ENCODE measurements around the gene PPAN.

The PPAN gene, protein sequence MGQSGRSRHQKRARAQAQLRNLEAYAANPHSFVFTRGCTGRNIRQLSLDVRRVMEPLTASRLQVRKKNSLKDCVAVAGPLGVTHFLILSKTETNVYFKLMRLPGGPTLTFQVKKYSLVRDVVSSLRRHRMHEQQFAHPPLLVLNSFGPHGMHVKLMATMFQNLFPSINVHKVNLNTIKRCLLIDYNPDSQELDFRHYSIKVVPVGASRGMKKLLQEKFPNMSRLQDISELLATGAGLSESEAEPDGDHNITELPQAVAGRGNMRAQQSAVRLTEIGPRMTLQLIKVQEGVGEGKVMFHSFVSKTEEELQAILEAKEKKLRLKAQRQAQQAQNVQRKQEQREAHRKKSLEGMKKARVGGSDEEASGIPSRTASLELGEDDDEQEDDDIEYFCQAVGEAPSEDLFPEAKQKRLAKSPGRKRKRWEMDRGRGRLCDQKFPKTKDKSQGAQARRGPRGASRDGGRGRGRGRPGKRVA

DNA sequence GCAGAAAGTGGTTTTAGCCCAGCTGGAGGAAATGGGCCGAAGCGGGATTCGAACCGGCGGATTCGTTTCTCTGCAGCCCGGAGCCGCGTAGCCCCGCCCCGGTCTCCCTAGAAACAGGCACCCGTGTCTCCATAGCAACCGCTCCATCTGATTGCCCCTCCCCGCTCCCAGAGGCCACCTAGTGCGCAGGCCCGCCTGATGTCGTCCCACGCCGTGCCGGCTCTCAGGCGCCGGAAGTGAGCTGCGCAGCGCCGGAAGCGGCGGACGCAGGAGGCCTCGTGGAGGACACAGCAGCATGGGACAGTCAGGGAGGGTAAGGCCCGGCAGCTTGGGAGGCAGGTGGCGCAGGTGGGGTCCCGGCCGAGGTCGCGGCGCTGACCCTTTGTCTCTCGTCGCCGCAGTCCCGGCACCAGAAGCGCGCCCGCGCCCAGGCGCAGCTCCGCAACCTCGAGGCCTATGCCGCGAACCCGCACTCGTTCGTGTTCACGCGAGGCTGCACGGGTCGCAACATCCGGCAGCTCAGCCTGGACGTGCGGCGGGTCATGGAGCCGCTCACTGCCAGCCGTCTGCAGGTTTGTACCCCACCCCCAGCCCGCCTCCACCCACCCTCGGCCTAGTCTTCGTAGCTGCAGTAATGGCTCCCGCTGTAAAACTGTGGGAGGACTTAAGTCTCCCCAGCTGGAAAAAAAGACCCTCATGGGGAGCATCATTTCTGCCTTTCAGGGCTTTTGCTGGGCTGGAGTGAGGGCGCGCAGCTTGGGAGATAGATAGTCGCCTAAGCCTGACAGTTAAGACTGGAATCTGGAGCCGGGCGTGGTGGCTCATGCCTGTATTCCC lies at the start of gene PPAN:
Gene PPAN (plus strand): TSS at position 263 of the 837 bp plus-strand sequence. CDS start 33 bp downstream, at position 296.
- DNase-seq, result peak; percentile 98

DNA sequence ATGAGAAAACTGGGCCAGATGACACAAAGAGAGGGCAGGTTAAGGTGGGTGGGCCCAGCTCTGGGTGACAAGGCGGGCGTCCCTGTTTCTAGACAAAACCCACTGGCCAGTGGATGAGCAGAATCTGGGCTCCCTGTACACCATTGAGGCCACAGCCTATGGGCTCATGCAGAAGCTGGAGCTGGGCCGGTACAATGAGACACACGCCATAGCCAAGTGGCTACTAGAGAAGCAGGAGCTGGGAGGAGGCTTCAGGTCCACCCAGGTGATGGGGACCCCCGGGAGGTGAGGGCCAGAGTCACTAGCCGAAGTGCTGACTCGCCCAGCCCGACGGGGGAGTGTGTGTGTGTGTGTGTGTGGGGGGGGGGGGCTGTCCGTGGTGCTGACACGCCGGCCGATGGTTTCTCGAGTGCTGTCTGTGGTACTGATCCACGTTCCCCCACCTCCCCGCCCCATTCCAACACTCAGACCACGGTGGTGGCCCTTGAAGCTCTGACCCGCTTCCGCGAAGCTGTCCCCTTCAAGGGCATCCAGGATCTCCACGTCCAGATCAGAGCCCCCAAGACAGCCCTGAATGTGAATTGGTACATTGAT lies 44.3 kb upstream of the PPAN start:
- DNase-seq, result no peak

DNA sequence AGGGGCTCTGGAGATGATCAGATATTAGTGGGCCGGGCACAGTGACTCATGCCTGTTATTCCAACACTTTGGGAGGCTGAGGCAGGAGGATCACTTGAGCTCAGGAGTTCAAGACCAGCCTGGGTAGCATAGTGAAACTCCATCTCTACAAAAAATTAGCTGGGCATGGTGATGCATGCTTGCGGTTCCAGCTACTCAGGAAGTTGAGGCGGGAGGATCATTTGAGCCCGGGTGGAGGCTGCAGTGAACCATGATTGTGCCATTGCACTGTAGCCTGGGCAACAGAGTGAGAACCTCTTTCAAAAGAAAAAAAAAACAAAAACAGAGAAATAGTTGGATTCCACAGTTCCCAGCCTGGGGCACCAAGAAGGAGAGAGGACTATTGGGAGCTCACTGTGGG lies 38.0 kb upstream of the PPAN start:
- DNase-seq, result no peak

DNA sequence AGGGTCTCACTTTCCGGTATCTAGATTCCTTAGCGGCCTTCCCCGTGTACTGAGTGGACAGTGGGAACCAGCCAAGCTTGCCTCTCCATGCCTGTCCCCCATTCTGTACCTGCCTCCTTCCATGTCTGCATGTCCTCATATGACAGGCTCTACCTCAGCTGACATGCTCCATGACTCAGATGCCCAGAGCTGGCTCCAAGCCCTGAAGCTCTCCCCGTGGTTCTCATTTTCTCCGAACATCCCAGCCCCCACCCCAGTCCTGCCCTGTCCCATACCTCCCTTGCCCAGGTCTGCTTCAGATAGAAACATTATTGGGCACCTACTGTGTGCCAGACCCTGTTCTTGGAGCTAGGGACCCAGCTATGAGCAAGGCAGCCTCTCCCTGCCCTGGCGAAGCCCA lies 37.1 kb upstream of the PPAN start:
- no peak for DNase-seq

DNA sequence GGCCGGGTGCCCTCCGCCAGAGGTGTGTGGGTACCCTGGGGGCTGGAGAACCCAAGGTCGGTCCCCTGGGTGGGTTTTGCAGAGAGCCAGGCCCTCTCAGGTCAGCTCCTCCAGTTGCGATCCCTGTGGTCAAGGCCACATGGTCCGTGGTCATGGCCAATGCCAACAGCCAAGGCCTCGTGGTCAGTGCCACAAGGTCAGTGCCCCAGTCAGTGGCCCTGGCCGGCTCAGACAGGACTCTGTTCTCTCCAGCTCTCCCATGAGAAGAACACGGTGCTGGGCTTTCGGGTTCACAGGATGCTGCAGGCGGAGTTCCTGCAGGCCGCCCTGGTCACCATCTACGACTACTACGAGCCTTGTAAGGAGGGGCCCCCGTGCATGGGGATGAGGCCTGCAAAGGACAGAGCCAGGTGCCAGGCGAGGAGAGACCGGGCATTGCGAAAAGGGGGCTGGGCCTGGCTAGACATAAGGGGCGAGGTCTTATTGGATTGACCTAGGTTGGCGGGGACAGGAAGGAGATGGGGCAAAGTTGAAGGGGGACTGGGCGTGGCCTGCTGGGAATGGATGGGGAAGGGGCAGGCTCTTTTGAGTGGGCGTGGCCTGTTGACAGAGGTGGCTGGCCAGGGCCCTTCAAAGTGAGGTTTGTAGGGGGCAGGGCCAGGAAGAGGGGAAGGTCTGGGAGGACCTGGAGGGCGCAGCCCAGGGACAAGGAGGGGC lies 35.3 kb upstream of the PPAN start:
- no peak for DNase-seq

DNA sequence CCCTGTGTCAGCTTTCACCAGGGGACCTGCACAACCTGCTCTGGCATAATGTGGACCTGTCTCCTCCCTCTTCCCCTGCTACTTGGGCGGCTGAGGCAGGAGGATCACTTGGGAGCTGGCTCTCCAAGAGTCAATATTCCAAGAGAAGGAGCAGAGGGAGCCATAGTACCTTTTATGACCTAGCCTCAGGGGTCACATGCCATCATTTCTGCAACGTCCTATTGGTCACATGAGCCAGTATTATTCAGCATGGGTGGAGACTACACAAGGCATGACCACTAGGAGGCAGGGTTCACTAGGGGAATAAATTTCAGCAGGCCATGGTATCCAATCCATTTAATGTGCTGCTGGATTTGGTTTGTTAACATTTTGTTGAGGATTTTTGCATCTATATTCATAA lies 32.0 kb upstream of the PPAN start:
- peak; percentile 63 for DNase-seq

DNA sequence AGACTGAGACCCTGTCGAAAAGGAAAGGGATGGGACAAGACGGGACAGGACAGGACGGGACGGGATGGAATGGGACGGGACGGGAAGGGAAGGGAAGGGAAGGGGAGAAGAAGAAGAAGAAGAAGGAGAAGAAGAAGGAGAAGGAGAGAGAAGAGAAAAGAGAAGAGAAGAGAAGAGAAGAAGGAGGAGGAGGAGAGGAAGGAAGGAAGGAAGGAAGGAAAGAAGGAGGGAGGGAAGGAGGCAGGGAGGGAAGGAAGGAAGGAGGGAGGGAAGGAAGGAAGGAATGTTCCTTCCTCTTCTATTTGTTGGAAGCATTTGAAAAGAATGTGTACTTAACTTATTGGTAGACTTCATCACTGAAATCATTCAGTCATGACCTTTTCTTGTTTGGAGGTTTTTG lies 29.6 kb upstream of the PPAN start:
- DNase-seq, result no peak

DNA sequence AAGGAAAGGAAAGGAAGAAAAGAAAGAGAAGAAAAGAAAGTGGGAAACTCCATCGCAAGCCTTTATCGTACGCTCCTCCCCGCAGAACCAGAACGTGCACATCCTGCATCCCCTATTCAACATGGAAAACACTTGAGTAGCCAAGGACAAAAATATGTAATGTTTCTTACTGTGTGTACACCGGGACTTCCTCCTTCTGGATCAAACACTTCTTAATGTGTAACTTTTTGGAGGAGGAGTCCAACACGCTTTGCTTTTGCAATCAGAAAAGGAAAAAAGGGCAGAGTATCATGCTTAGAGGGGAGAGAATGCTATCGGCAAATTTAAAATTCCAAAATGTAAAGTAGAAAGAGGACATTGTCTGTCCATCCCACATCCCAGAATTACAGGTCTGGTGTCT lies 27.8 kb upstream of the PPAN start:
- DNase-seq, result no peak

DNA sequence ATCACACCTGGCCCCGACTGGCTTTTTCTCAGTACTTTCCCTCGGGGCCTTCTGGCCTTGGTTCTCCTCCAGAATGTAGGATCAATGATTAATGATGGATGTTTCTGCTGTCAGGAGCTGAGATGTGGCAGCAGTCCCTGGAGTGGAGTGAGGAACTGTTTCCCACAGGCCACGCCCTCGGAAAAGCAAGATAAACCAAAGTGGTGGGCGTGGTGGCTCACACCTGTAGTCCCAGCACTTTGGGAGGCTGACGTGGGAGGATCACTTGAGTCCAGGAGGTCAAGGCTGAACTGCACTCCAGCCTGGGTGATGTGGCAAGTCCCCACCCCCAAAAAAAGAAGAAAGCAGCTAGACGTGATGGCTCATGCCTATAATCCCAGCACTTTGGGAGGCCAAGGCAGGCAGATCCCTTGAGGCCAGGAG lies 27.1 kb upstream of the PPAN start:
- no peak for DNase-seq

DNA sequence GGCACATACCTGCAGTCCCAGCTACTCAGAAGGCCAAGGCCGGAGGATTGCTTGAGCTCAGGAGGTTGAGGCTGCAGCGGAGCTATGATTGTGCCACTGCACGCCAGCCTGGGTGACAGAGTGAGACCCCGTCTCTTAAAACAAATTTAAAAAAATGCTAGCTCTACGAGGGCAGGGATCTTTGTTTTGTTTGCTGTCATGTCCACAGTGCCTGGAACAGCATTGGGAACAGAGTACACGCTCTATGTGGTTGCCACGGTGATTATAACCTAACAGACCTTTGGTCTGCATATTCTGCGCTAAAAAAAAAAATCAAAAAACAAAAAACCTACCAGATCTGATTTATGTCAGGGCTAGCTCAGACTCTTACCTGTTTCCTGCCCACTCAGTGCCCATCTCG lies 22.3 kb upstream of the PPAN start:
- DNase-seq, result no peak

DNA sequence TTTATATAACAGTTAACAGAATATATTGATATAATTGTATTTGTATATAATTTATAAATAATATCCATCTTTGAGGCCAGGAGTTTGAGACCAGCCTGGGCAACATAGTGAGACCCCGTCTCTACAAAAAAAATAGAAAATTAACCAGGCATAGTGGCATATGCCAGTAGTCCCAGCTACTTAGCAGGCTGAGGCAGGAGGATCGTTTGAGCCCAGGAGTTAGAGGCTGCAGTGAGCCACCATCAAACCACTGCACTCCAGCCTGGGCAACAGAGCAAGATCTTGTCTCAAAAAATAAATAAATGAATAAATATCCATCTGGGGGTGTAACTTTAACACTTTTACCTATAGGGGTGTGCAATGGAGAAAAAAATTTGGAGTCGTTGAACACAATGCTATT lies 21.4 kb upstream of the PPAN start:
- DNase-seq, result no peak

DNA sequence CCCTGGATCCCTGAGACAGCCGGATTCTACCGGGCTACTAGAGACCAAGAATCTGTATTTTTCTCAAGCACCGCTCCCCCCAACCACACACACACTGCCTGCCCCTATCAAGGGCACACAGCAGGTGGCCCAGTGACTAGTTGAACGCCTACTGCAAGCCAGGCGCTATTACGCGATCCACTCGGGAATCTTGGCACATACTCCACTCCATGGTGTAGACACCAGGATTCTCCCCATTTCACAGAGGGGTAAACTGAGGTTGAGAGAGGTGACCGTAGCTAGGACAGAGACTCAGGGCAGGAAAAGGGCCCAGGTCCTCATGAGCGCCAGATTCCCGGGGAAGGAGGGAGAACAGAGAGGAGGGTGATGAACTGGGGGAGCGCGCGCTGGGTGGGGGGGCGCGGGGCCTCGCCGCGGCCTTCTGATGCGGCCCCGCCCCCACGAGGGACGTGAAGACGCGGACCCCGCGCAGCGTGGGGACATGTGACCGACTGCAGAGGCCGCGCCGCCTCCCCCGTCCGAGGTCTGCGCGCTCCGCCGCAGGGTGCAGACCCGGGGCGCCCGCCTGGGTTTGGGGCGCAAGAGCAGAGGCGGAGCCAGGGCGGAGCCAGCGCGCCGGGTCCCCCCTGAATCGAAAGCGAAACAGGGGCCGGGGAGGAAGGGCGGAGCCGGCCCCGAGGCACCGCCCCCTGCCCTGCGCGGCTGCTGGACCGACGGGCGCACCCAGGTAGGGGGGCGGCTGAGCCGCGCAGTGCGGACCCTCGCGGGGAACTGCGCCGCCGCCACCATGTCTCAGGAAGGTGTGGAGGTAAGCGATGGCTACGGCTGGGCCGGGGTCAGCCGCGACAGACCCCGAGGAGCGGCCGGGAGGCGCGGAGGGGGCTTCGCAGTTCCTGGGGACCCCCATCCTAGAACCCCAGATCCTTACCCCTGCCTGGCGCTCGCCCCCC lies 20.2 kb upstream of the PPAN start, which contains the start of gene SHFL:
Gene SHFL (plus strand): TSS at position 677 of the 950 bp plus-strand sequence. CDS start 111 bp downstream, at position 788.
- DNase-seq, result peak; percentile 91

DNA sequence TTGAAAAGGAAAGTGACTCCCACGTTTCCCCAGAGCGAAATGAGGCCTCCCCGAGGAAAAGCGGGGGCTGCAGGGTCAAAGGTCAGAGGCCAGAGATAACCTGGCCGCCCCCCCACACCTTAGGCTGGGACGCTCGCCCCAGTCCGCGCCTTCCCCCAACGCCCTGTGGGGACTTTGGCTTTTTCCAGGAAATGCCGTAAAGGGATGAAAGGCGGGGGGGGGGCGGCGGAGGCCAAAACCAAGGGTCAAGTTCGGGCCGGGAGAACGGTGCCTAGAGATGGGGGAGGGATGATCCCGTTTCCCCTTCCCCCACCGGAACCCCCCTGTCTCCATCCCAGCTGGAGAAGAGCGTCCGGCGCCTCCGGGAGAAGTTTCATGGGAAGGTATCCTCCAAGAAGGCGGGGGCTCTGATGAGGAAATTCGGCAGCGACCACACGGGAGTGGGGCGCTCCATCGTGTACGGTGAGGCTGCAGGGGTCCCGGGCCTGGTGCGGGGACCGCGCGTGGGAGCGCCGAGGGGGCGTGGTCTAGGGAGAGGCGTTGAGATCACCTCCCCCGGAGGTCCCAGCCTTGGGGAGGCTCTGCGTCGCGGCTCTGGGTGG lies 19.5 kb upstream of the PPAN start:
- DNase-seq, result peak; percentile 46

DNA sequence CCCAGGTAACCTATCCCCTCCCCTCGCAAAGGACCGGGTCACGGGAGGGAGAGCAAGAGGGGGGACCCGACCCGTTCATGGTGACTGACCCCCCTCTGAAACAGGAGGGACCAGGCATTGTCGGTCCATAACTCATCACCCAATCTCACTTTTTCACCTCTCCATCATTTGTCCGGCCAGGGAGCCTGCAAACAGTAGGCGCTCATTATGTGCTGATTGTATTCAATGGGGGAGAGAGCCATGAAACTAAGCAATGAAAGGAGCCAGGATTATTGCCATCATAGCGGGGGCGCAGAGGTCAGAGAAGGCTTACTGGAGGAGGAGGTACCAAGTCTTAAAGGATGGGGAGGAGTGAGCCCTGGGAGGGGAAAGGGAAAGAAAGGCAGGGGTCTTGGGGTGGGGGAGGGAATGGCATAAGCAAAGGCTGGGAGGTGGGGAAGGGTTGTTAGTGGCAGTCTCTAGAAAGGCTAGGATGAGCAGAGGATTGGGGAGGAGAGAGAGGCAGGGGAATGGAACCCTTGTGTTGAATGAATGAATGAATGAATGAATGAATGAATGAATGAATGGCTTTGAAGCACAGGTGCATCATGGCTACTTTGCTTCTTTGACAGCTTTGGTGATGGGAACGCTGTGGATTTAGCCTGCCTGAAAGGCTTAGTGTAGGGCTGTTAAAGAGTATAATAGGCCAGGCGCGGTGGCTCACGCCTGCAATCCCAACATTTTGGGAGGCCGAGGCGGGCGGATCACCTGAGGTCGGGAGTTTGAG lies 18.7 kb upstream of the PPAN start:
- no peak for DNase-seq

DNA sequence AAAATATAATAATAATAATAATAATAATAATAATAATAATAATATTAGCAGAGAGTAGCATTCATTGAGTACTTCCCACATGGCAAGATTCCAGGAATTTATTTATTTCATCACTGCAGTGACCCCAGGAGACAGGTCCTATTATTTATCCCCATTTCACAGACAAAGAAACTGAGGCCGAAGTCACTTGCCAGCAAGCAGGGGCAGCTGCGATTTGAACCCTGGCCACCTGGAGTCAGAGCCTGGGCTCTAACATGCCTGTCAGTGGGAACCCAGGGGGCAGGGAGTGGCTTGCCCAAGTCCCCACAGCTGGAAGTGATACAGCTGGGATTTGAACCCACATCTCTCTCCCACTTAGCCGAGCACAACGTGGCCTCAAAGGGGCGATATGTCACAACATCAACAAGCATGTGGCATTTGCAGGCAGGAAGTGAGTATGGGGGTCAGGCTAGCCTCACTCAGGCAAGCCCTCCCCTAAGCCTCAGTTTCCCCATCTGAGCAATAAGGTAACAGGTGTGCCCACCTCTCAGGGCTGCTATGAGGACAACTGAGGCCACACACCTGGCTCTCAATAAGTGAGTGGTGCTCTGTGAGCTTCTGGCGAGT lies 17.1 kb upstream of the PPAN start:
- DNase-seq, result no peak

DNA sequence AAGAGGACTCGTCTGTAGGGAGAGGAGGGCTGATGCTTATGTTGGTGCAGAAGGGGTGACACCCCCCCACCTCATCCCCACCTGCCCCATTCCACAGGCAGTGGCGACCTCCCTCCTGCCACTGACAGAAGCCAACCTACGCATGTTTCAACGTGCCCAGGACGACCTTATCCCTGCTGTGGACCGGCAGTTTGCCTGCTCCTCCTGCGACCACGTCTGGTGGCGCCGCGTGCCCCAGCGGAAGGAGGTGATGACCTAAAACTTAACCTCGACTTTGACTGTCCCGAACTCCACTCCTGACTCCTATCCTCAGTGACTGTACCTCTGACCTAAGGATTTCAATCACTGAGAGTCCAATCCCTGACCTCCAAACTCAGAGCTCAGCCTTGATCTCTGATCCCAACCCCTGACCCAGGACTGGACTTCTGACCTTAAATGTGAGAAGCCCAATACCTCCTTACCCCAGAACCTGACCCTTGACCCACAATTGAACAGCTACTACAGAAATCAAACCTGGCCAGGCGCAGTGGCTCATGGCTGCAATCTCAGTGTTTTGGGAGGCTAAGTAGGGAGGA lies 16.3 kb upstream of the PPAN start:
- DNase-seq, result no peak

DNA sequence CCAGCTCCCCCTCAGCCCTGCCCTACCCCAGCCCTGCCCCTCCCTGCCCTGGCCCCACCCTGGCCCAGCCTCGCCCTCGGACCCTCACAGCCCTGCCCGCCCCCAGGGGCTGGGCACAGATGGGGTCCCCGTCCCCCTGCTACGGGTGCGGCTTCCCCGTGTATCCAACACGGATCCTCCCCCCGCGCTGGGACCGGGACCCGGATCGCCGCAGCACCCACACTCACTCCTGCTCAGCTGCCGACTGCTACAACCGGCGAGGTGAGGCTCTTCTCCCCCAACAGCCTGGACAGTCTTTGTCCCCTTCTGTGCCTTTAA lies 14.8 kb upstream of the PPAN start:
- no peak for DNase-seq

DNA sequence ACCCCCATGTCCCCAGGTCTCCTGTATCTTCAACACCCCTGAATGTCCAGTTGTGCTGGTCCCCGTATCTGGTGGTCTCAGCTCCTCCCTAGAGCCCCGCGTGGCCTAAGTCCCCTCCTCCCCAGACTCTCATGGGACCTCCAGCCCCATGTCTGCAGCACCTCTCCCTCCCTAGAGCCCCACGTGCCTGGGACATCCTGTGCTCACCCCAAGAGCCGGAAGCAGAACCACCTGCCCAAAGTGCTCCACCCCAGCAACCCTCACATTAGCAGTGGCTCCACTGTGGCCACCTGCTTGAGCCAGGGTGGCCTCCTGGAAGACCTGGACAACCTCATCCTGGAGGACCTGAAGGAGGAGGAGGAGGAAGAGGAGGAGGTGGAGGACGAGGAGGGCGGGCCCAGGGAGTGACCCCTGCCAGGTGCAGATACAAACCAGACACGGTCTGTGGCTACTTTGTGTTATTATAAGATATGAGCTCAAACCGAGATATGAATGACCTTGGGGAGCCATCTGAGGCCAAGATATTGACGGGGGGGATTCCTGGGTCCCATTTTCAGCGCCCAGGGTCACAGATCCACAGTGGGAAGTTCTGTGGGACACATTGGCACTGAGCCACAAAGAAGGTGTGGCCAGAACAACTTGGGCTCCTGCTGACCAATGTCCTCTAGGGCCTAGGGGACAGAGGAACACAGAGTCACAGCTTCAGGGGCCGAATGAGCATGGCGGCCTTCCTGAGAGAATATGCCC lies 14.1 kb upstream of the PPAN start:
- DNase-seq, result no peak
